Mesenchymal stem cell (in vitro differentiated cells and primary cell): ENCODE results near the gene ZC3H7A.

Source experiments
- DNase-seq: peaks from one replicate; pipeline ENCODE4 v3.0.0-alpha.2; 2013
- H2AFZ ChIP-seq: one replicate; pipeline ENCODE4 v1.6.1; 2013; ENCODE audit warnings: low read depth, mild to moderate bottlenecking, control low read depth, inconsistent platforms, low read length, moderate library complexity
- H2AK5ac ChIP-seq: 2 replicates; pipeline ENCODE4 v1.6.1; 2013; ENCODE audit warnings: low read length, moderate library complexity, mild to moderate bottlenecking, inconsistent platforms; ENCODE audit not compliant: severe bottlenecking
- H2BK120ac ChIP-seq: one replicate; pipeline ENCODE4 v1.6.1; 2013; ENCODE audit warnings: low read depth, mild to moderate bottlenecking, inconsistent platforms, low read length, moderate library complexity
- H2BK12ac ChIP-seq, 2 experiments: one replicate each; pipeline ENCODE4 v1.6.1; 2013; ENCODE audit warnings: inconsistent platforms in 2 of 2, low read length in 2 of 2, mild to moderate bottlenecking in 2 of 2, moderate library complexity in 2 of 2, control low read depth in 1 of 2
- H2BK15ac ChIP-seq: one replicate; pipeline ENCODE4 v1.6.1; 2013; ENCODE audit warnings: mild to moderate bottlenecking, low read depth, inconsistent platforms; ENCODE audit not compliant: poor library complexity, severe bottlenecking
- H2BK5ac ChIP-seq: 2 replicates; pipeline ENCODE4 v1.6.1; 2013; ENCODE audit warnings: low read depth, mild to moderate bottlenecking, low read length, control low read depth, inconsistent platforms; ENCODE audit not compliant: poor library complexity, severe bottlenecking
- H3K14ac ChIP-seq, 2 experiments: one replicate each; pipeline ENCODE4 v1.6.1; 2013; ENCODE audit warnings: inconsistent platforms in 2 of 2, low read length in 2 of 2, control low read depth in 1 of 2, mild to moderate bottlenecking in 1 of 2, moderate library complexity in 1 of 2
- H3K18ac ChIP-seq, 2 experiments: one replicate each; pipeline ENCODE4 v1.6.1; 2013; ENCODE audit warnings: inconsistent platforms in 2 of 2, low read length in 2 of 2, control low read depth in 1 of 2, low read depth in 1 of 2, mild to moderate bottlenecking in 1 of 2
- H3K23ac ChIP-seq, 2 experiments: one replicate each; pipeline ENCODE4 v1.6.1; 2013; ENCODE audit warnings: inconsistent platforms in 2 of 2, low read length in 2 of 2, mild to moderate bottlenecking in 2 of 2, moderate library complexity in 2 of 2, control low read depth in 1 of 2
- H3K27ac ChIP-seq: 2 replicates; pipeline ENCODE4 v1.5.1; 2013; ENCODE audit warnings: mild to moderate bottlenecking, moderate library complexity, low read length, control low read depth, inconsistent platforms; ENCODE audit not compliant: poor library complexity, severe bottlenecking
- H3K27me3 ChIP-seq, 2 experiments: 2 replicates each; pipeline versions ENCODE4 v1.6.1 to v1.7.0; 2013; ENCODE audit warnings: low read length in 2 of 2, mild to moderate bottlenecking in 2 of 2, moderate library complexity in 2 of 2, control low read depth in 1 of 2, inconsistent platforms in 1 of 2; ENCODE audit not compliant: control insufficient read depth in 1 of 2, insufficient read depth in 1 of 2
- H3K36me3 ChIP-seq, 2 experiments: 2 replicates each; pipeline versions ENCODE4 v1.6.1 to v1.7.0; 2013; ENCODE audit warnings: low read length in 2 of 2, control low read depth in 1 of 2, inconsistent platforms in 1 of 2, low read depth in 1 of 2, mild to moderate bottlenecking in 1 of 2; ENCODE audit not compliant: insufficient read depth in 2 of 2, control insufficient read depth in 1 of 2
- H3K4ac ChIP-seq, 2 experiments: one replicate each; pipeline ENCODE4 v1.6.1; 2013; ENCODE audit warnings: inconsistent platforms in 2 of 2, low read length in 2 of 2, mild to moderate bottlenecking in 2 of 2, moderate library complexity in 2 of 2, control low read depth in 1 of 2, low read depth in 1 of 2
- H3K4me1 ChIP-seq: 2 replicates; pipeline ENCODE4 v1.6.1; 2013; ENCODE audit warnings: low read depth, low read length, control low read depth; ENCODE audit not compliant: control insufficient read depth, insufficient read depth
- H3K4me2 ChIP-seq: 2 replicates; pipeline ENCODE4 v1.6.1; 2013; ENCODE audit warnings: low read length, mild to moderate bottlenecking, inconsistent platforms; ENCODE audit not compliant: poor library complexity, severe bottlenecking
- H3K4me3 ChIP-seq, 2 experiments: 2 replicates each; pipeline versions ENCODE4 v1.5.1 to v1.7.0; 2013; ENCODE audit warnings: low read length in 2 of 2, mild to moderate bottlenecking in 2 of 2, control low read depth in 1 of 2, low read depth in 1 of 2; ENCODE audit not compliant: insufficient read depth in 1 of 2
- H3K79me1 ChIP-seq: replicated peaks from 2 replicates; pipeline ENCODE4 v1.6.1; 2013; ENCODE audit warnings: mild to moderate bottlenecking, control low read depth, low read length, inconsistent platforms; ENCODE audit not compliant: poor library complexity, severe bottlenecking
- H3K9ac ChIP-seq: 2 replicates; pipeline ENCODE4 v1.7.0; 2013; ENCODE audit warnings: mild to moderate bottlenecking, low read length, moderate library complexity
- H3K9me3 ChIP-seq: 2 replicates; pipeline ENCODE4 v1.7.0; 2013; ENCODE audit warnings: mild to moderate bottlenecking, low read length; ENCODE audit not compliant: control insufficient read depth
- H4K8ac ChIP-seq: one replicate; pipeline ENCODE4 v1.6.1; 2013; ENCODE audit warnings: inconsistent platforms, mild to moderate bottlenecking, low read length, moderate library complexity
- H4K91ac ChIP-seq: one replicate; pipeline ENCODE4 v1.6.1; 2013; ENCODE audit warnings: mild to moderate bottlenecking, low read length, inconsistent platforms
- WGBS: methylation state at CpG from one replicate; pipeline ENCODE4 v1.1.7; 2013; ENCODE audit warnings: mixed read lengths; 5-methylcytosine and 5-hydroxymethylcytosine counted together

ZC3H7A gene

DNA sequence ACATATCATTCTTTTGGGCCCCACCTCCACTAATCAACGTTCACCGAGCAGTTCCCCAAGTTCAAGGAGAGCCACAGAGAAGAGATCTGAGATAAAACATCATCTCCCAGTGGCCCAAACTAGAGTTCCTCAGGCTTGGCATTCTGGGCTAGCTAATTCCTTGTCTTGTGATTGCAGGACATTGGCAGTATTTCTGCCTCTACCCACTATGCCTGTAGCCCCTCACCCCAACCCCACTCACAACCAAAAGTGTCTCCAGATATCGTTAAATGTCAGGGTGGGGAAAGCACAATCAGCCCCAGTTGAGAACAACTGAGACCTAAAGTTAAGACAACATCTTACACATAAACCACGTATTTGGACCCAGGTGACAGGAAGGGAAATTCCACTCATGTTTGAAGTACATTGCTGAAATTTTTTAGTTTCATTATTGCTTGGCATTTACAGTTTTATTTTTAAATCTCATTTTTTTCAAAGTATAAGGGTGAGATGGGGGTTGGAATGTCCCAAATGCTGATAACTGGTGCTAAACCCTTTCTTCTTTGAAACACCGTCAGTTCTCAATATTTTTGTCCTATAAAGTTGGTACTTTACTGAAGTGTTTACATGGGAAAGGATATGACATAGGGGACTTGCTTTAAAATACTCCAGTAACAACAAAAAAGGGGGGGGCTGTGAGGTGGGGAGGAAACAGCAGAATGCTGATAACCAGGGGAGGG lies 13.6 kb downstream of the ZC3H7A start:
- Histone ChIP-seq H3K79me1 (peaks cover 4% of the 10 kb centered on the region), H3K36me3 (peaks cover 5 to 30% of the 10 kb centered on the region in 2 experiments), H2BK12ac (no peak overlapping the region), H2BK15ac (no peak overlapping the region), H2BK120ac (no peak overlapping the region), H2BK5ac (peak overlapping the region; percentile 93), H2AFZ (no peak overlapping the region), H3K9ac (peak overlapping the region; percentile 77), H3K4me3 (peak overlapping the region in 1 of 2 experiments; percentile 64), H3K18ac (peak overlapping the region in 1 of 2 experiments; percentile 18), H3K9me3 (no peaks in the 10 kb centered on the region), H3K23ac (no peak overlapping the region), H3K27ac (peak overlapping the region; percentile 98), H4K8ac (no peak overlapping the region), H3K4me2 (peak overlapping the region; percentile 40), H3K4me1 (peaks cover 22% of the 10 kb centered on the region), H4K91ac (peak overlapping the region; percentile 27), H3K14ac (no peak overlapping the region), H2AK5ac (peak overlapping the region; percentile 85), H3K4ac (no peak overlapping the region), H3K27me3 (no peaks in the 10 kb centered on the region)
- DNase-seq = no peak
- 78% methylated on average over 4 of the region's 5 CpGs for WGBS

DNA sequence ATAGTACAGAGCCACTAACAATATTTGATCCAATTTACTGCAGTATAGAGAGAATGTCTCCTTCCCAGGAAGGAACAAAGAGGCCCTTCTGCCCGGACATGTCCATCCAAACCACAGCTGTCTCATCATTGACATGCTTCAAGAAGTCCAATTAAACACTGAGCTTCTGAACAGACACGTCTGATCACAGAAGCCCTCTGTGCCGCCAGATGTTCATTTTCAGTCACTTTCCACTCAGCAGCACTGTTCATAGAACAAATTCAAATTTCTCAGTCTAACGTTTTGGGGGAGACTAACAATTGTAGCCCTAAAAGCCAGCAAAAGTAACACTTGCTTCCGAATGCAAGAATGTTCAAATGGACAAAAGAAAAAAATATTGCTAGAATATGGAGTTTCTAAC lies 15.3 kb downstream of the ZC3H7A start:
- Histone ChIP-seq H2BK5ac (peak overlapping the region; percentile 44), H3K27me3 (no peaks in the 10 kb centered on the region), H3K18ac (peak overlapping the region; percentile 33 to 76), H2BK15ac (no peak overlapping the region), H3K4me3 (peak overlapping the region in 1 of 2 experiments; percentile 42), H4K8ac (peak overlapping the region; percentile 80), H3K9ac (peak overlapping the region; percentile 77), H2AK5ac (peak overlapping the region; percentile 95), H2AFZ (no peak overlapping the region), H2BK120ac (no peak overlapping the region), H3K4ac (peak overlapping the region in 1 of 2 experiments; percentile 73), H4K91ac (no peak overlapping the region), H3K4me1 (peaks cover 20% of the 10 kb centered on the region), H3K9me3 (no peaks in the 10 kb centered on the region), H3K27ac (peak overlapping the region; percentile 98), H3K4me2 (peak overlapping the region; percentile 29), H3K36me3 (peaks cover 10 to 37% of the 10 kb centered on the region in 2 experiments), H3K23ac (no peak overlapping the region), H2BK12ac (no peak overlapping the region), H3K14ac (no peak overlapping the region), H3K79me1 (peaks cover 4% of the 10 kb centered on the region)
- peak; percentile 43 for DNase-seq
- WGBS = 60% methylated on average over 5 of the region's 5 CpGs

DNA sequence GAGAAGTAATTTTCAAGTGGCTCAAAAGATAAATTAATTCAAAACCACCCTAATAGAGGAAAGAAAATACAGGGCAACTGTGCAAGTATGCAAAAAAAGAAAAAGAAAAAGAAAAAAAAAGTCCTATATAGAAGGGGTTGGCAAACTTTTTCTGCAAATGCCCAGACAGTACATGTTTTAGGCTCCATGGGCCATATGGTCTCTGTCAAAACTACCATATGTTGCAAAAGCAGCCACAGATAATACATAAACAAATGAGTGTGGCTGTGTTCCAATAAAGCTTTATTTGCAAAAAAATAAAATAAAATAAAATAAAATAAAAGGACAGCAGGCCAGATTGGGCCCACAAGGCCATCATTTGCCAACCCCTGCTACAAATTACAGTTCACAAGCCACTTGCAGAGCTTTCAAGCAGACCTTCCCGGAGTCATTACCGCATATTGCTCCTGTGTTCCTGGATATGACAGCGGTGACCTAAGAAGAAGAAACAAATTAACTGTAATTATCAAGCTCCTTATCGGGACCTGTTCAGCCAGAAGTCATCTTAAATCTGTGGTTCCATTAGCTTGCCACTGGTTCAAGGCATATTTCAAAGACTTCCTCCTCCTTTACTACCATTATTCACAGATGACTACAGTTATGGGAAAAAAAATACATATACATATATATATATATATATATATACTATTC lies 15.9 kb downstream of the ZC3H7A start:
- Histone ChIP-seq H3K27ac (peak overlapping the region; percentile 85), H4K8ac (no peak overlapping the region), H3K79me1 (peaks cover 6% of the 10 kb centered on the region), H2AK5ac (peak overlapping the region; percentile 98), H3K14ac (no peak overlapping the region), H3K18ac (peak overlapping the region in 1 of 2 experiments; percentile 86), H3K9ac (no peak overlapping the region), H3K4me1 (peaks cover 20% of the 10 kb centered on the region), H3K36me3 (peaks cover 10 to 43% of the 10 kb centered on the region in 2 experiments), H2BK5ac (peak overlapping the region; percentile 57), H3K23ac (no peak overlapping the region), H3K4me3 (no peak overlapping the region), H2AFZ (no peak overlapping the region), H3K4me2 (no peak overlapping the region), H3K4ac (peak overlapping the region in 1 of 2 experiments; percentile 67), H2BK120ac (peak overlapping the region; percentile 49), H2BK12ac (no peak overlapping the region), H4K91ac (peak overlapping the region; percentile 68), H3K27me3 (no peaks in the 10 kb centered on the region), H2BK15ac (no peak overlapping the region), H3K9me3 (no peaks in the 10 kb centered on the region)
- peak; percentile 67 for DNase-seq
- WGBS = 95% methylated on average over 4 of the region's 4 CpGs

DNA sequence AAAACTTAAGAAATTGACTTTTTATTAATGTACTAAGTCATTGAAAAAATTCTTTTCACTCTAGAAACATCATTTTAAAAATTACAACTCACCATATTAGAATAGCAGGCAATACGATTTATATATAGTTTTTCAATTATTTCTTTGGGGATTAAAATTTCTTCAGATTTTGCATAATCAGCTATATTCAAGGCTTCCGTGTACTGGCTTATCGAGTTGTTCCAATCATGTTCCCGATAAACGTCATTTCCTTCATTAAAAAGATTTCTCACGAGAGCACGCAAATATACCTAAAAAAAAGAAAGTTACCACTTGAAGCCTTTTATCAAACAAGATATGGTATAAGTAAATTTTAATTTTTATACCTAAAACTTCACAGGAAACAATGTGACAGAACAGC lies 18.0 kb downstream of the ZC3H7A start:
- Histone ChIP-seq H2BK120ac (no peak overlapping the region), H3K4ac (no peak overlapping the region), H3K79me1 (peaks cover 13% of the 10 kb centered on the region), H3K36me3 (peaks cover 20 to 64% of the 10 kb centered on the region in 2 experiments), H3K9ac (no peak overlapping the region), H3K9me3 (no peaks in the 10 kb centered on the region), H3K27me3 (no peaks in the 10 kb centered on the region), H3K18ac (no peak overlapping the region), H2BK12ac (no peak overlapping the region), H3K4me2 (no peak overlapping the region), H2BK5ac (no peak overlapping the region), H3K4me1 (peaks cover 12% of the 10 kb centered on the region), H2AFZ (no peak overlapping the region), H3K27ac (no peak overlapping the region), H2BK15ac (no peak overlapping the region), H2AK5ac (no peak overlapping the region), H3K4me3 (no peak overlapping the region), H3K23ac (no peak overlapping the region), H4K91ac (no peak overlapping the region), H4K8ac (no peak overlapping the region), H3K14ac (no peak overlapping the region)
- 100% methylated on average over 2 of the region's 7 CpGs for WGBS
- no peak for DNase-seq
